NB4 (cell line): ENCODE measurements around the gene ZDHHC3.
A peak's percentile ranks its signal among the peaks of the same experiment; 100 is the strongest.

Experiments
- DNase-seq: peaks from one replicate; pipeline ENCODE4 v3.0.0; 2010; ENCODE audit warnings: low read depth
- H3K4me3 ChIP-seq: one replicate; pipeline ENCODE4 v1.5.1; 2011; ENCODE audit warnings: mild to moderate bottlenecking, low read depth, low read length, moderate library complexity
- CTCF ChIP-seq: IDR thresholded peaks from one replicate; pipeline ENCODE4 v1.5.1; 2012; ENCODE audit warnings: low read depth, low read length
- MAX ChIP-seq: IDR thresholded peaks from 2 replicates; pipeline ENCODE4 v1.6.1; 2011; ENCODE audit warnings: low read depth, low read length
- MYC ChIP-seq: IDR thresholded peaks from 2 replicates; pipeline ENCODE4 v1.6.1; 2011; ENCODE audit warnings: low read depth, low read length
- POLR2A ChIP-seq: IDR thresholded peaks from 2 replicates; pipeline ENCODE4 v1.6.1; 2011; ENCODE audit warnings: mild to moderate bottlenecking; ENCODE audit not compliant: insufficient read length; ENCODE audit errors: extremely low read depth

ZDHHC3 gene

GRCh38 chr3:44924457-44925084, 51.4 kb downstream of the ZDHHC3 start:
- TF ChIP-seq MAX, result no peak
- no peak for TF ChIP-seq CTCF
- no peak for TF ChIP-seq POLR2A
- TF ChIP-seq MYC, result no peak
- no peak for DNase-seq

GRCh38 chr3:44923632-44924456, 52.1 kb downstream of the ZDHHC3 start:
- H3K4me3 ChIP-seq, result no peak overlapping the region
- DNase-seq, result peak; percentile 25
- TF ChIP-seq MYC (no peak), POLR2A (no peak), MAX (no peak), CTCF (no peak)

More at GRCh38 chr3:44924457-44925084, 51.4 kb downstream of the ZDHHC3 start:
- no peak overlapping the region for H3K4me3 ChIP-seq

- no peak for DNase-seq
- TF ChIP-seq MYC (no peak), MAX (no peak), POLR2A (no peak), CTCF (no peak)
- no peak overlapping the region for H3K4me3 ChIP-seq
Measured at GRCh38 chr3:44920081-44920480, 55.9 kb downstream of the ZDHHC3 start.

- no peak overlapping the region for H3K4me3 ChIP-seq
- no peak for DNase-seq
- TF ChIP-seq MYC, result no peak
- no peak for TF ChIP-seq POLR2A
- no peak for TF ChIP-seq MAX
- no peak for TF ChIP-seq CTCF
Measured at GRCh38 chr3:44918581-44918980, 57.4 kb downstream of the ZDHHC3 start.

GRCh38 chr3:44918087-44918486, 57.9 kb downstream of the ZDHHC3 start:
- no peak for DNase-seq
- H3K4me3 ChIP-seq, result no peak overlapping the region
- TF ChIP-seq CTCF (no peak), MAX (no peak), MYC (no peak), POLR2A (no peak)
